ENCODE results near the gene PRKAR1B. TPM values are rescaled to one million over a fixed set of nuclear protein-coding genes. Genes with fewer than 3 reads are reported as not detected.

PRKAR1B gene
- total RNA-seq, 1 donor from 2014 or later, result 11.8 TPM

DNA sequence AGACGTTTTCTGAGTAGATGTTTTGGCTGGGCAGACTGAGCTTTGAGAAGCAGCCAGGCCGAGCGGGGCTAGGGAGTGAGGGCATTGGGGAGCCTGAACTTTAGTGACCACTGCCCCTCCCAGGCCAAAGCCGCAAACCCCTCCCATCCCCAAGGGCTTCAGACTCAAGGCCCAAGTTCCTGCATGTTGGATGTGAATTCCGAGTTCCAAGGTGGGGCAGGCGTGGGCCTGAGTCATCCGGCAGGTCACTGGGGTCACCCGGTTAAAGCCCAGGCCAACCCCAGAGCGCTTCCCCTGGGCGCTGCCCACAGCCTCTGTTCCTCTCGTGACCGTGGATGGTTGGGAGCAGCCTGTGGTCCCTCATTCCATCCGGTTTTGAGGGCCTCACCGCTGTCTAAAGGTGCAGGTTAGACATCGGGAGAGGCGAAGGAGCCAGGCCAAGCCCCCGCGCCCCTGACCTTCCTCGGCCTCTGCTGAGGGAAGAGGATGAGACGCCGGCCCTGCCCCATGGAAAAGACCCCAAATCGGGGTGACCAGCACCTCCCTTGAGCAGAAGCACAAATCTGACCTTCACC is 200.5 kb downstream of the PRKAR1B start:
- Mint-ChIP-seq H3K27ac (no peak overlapping the region), H3K9me3 (no peaks in the 10 kb centered on the region), H3K27me3 (ENCODE audit: insufficient read depth, low read depth) (peaks cover 36% of the 10 kb centered on the region), H3K4me1 (no peaks in the 10 kb centered on the region), H3K36me3 (no peaks in the 10 kb centered on the region), H3K4me3 (no peak overlapping the region)
- Histone ChIP-seq H2AFZ (replicated peaks) (no peak overlapping the region), H3K4me1 (peaks cover 17% of the 10 kb centered on the region), H3F3A (ENCODE audit: low read depth) (peaks cover 4% of the 10 kb centered on the region), H3K36me3 (no peaks in the 10 kb centered on the region), H3K9ac (no peak overlapping the region), H3K27ac (no peak overlapping the region), H3K79me2 (ENCODE audit: low read depth) (no peaks in the 10 kb centered on the region), H3K4me2 (no peak overlapping the region), H3K4me3 (no peak overlapping the region), H4K20me1 (ENCODE audit: low read depth) (peaks cover 20% of the 10 kb centered on the region), H3K9me3 (ENCODE audit: low read depth) (no peaks in the 10 kb centered on the region), H3K27me3 (peaks cover 44% of the 10 kb centered on the region)
- DNase-seq (ENCODE audit: low spot score), result no peak
- TF ChIP-seq EZH2phosphoT487 (IDR thresholded peaks at IDR 0.05), result no peak
- TF ChIP-seq EZH2 (IDR thresholded peaks at IDR 0.05), result no peak
- TF ChIP-seq, protein P1, sequence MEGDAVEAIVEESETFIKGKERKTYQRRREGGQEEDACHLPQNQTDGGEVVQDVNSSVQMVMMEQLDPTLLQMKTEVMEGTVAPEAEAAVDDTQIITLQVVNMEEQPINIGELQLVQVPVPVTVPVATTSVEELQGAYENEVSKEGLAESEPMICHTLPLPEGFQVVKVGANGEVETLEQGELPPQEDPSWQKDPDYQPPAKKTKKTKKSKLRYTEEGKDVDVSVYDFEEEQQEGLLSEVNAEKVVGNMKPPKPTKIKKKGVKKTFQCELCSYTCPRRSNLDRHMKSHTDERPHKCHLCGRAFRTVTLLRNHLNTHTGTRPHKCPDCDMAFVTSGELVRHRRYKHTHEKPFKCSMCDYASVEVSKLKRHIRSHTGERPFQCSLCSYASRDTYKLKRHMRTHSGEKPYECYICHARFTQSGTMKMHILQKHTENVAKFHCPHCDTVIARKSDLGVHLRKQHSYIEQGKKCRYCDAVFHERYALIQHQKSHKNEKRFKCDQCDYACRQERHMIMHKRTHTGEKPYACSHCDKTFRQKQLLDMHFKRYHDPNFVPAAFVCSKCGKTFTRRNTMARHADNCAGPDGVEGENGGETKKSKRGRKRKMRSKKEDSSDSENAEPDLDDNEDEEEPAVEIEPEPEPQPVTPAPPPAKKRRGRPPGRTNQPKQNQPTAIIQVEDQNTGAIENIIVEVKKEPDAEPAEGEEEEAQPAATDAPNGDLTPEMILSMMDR (IDR thresholded peaks at IDR 0.05), result no peak

- no peaks in the 10 kb centered on the region for H3K4me1 Mint-ChIP-seq
Measured at GRCh38 chr7:525740-526139, 201.3 kb downstream of the PRKAR1B start.

GRCh38 chr7:524800-525199 is 202.3 kb downstream of the PRKAR1B start:
- Mint-ChIP-seq H3K4me1 (no peaks in the 10 kb centered on the region), H3K36me3 (no peaks in the 10 kb centered on the region), H3K9me3 (no peaks in the 10 kb centered on the region), H3K27me3 (ENCODE audit: insufficient read depth, low read depth) (peaks cover 43% of the 10 kb centered on the region), H3K27ac (no peak overlapping the region), H3K4me3 (no peak overlapping the region)
- H3F3A ChIP-seq (ENCODE audit: low read depth), result peaks cover 22% of the 10 kb centered on the region
- H3K79me2 ChIP-seq (ENCODE audit: low read depth), result no peaks in the 10 kb centered on the region
- TF ChIP-seq EZH2phosphoT487 (IDR thresholded peaks at IDR 0.05), result no peak
- TF ChIP-seq, protein P1 (IDR thresholded peaks at IDR 0.05), result no peak
- no peak for TF ChIP-seq EZH2 (IDR thresholded peaks at IDR 0.05)
- peaks cover 61% of the 10 kb centered on the region for H3K27me3 ChIP-seq
- no peak overlapping the region for H3K4me3 ChIP-seq
- H3K27ac ChIP-seq, result no peak overlapping the region
- peaks cover 35% of the 10 kb centered on the region for H4K20me1 ChIP-seq (ENCODE audit: low read depth)
- DNase-seq (ENCODE audit: low spot score), result no peak
- no peaks in the 10 kb centered on the region for H3K9me3 ChIP-seq (ENCODE audit: low read depth)
- H3K4me1 ChIP-seq, result peaks cover 28% of the 10 kb centered on the region
- H3K4me2 ChIP-seq, result no peak overlapping the region
- H3K36me3 ChIP-seq, result no peaks in the 10 kb centered on the region
- H3K9ac ChIP-seq, result no peak overlapping the region
- no peak overlapping the region for H2AFZ ChIP-seq (replicated peaks)

More at GRCh38 chr7:525740-526139, 201.3 kb downstream of the PRKAR1B start:
- H3K27me3 ChIP-seq, result peaks cover 52% of the 10 kb centered on the region
- Mint-ChIP-seq H3K4me3 (no peak overlapping the region), H3K27me3 (ENCODE audit: insufficient read depth, low read depth) (peaks cover 44% of the 10 kb centered on the region), H3K27ac (no peak overlapping the region), H3K36me3 (no peaks in the 10 kb centered on the region), H3K9me3 (no peaks in the 10 kb centered on the region)
- H3K9me3 ChIP-seq (ENCODE audit: low read depth), result no peaks in the 10 kb centered on the region
- DNase-seq (ENCODE audit: low spot score), result no peak
- TF ChIP-seq EZH2 (IDR thresholded peaks at IDR 0.05), result no peak
- no peak for TF ChIP-seq EZH2phosphoT487 (IDR thresholded peaks at IDR 0.05)
- TF ChIP-seq, protein P1 (IDR thresholded peaks at IDR 0.05), result no peak
- peaks cover 25% of the 10 kb centered on the region for H3K4me1 ChIP-seq
- H2AFZ ChIP-seq (replicated peaks), result no peak overlapping the region
- no peaks in the 10 kb centered on the region for H3K36me3 ChIP-seq
- H3K79me2 ChIP-seq (ENCODE audit: low read depth), result no peaks in the 10 kb centered on the region
- no peak overlapping the region for H3K4me3 ChIP-seq
- H3F3A ChIP-seq (ENCODE audit: low read depth), result peaks cover 12% of the 10 kb centered on the region
- H4K20me1 ChIP-seq (ENCODE audit: low read depth), result peaks cover 28% of the 10 kb centered on the region
- H3K9ac ChIP-seq, result no peak overlapping the region
- no peak overlapping the region for H3K27ac ChIP-seq
- no peak overlapping the region for H3K4me2 ChIP-seq
